CD4-positive, alpha-beta T cell (primary cell): ENCODE results near the gene IRF6. TPM values are rescaled to one million over a fixed set of nuclear protein-coding genes. Genes with fewer than 3 reads are reported as not detected.

Experiments
- ATAC-seq: fragments of 200-7000 bp; cut with Tn5 transposase; one replicate; pipeline ENCODE4 v1.10.0; 2022; ENCODE audit warnings: mild to moderate bottlenecking; ENCODE audit not compliant: poor library complexity
- CTCF ChIA-PET: fragments of 350-600 bp; sonication (Branson Sonifier 250); formaldehyde crosslinking; loops from one replicate; lab custom pipeline; 2021; ENCODE audit warnings: antibody characterized with exemption, inconsistent platforms; lab: Charles Lee
- POLR2A ChIA-PET: fragments of 350-600 bp; sonication (Branson Sonifier 250); formaldehyde crosslinking; loops from one replicate; lab custom pipeline; 2021; ENCODE audit warnings: antibody characterized with exemption, inconsistent platforms; lab: Charles Lee
- DNase-seq, 14 experiments: peaks; one replicate each; pipeline ENCODE4 v3.0.0-alpha.2; 2013 to 2020; ENCODE audit warnings: mixed read lengths in 2 of 14
- H3K27ac ChIP-seq, 2 donors: one replicate each; pipeline versions ENCODE4 v1.5.1 to v1.7.0; 2013; ENCODE audit warnings: low read length in 2 of 2, low read depth in 1 of 2, mild to moderate bottlenecking in 1 of 2
- H3K27me3 ChIP-seq, 2 experiments: 1 replicate in 1 of 2; 2 replicates in 1 of 2; pipeline versions ENCODE4 v1.6.1 to v1.7.0; 2013; ENCODE audit warnings: low read length in 2 of 2, control low read depth in 1 of 2, mild to moderate bottlenecking in 1 of 2, moderate library complexity in 1 of 2; ENCODE audit not compliant: insufficient read depth in 2 of 2, control insufficient read depth in 1 of 2
- H3K36me3 ChIP-seq: one replicate; pipeline ENCODE4 v1.6.1; 2013; ENCODE audit warnings: low read length, control low read depth; ENCODE audit not compliant: insufficient read depth
- H3K4me1 ChIP-seq: one replicate; pipeline ENCODE4 v1.6.1; 2013; ENCODE audit warnings: low read length, control low read depth; ENCODE audit not compliant: insufficient read depth
- H3K4me3 ChIP-seq: one replicate; pipeline ENCODE4 v1.5.1; 2013; ENCODE audit warnings: mild to moderate bottlenecking, low read length, moderate library complexity
- H3K9me3 ChIP-seq, 2 experiments: 1 replicate in 1 of 2; 2 replicates in 1 of 2; pipeline versions ENCODE4 v1.6.1 to v1.7.0; 2013; ENCODE audit warnings: low read length in 2 of 2, mild to moderate bottlenecking in 2 of 2, control low read depth in 1 of 2, moderate library complexity in 1 of 2; ENCODE audit not compliant: control insufficient read depth in 1 of 2, insufficient read depth in 1 of 2
- H3K27ac Mint-ChIP-seq: one replicate; pipeline ENCODE4 v1.8.0; 2020; ENCODE audit warnings: mixed read lengths
- H3K27me3 Mint-ChIP-seq: one replicate; pipeline ENCODE4 v1.8.0; 2021; ENCODE audit warnings: mixed read lengths
- H3K36me3 Mint-ChIP-seq: one replicate; pipeline ENCODE4 v1.8.0; 2021; ENCODE audit warnings: low read depth, mixed read lengths
- H3K4me1 Mint-ChIP-seq: one replicate; pipeline ENCODE4 v1.8.0; 2021; ENCODE audit warnings: low read depth, mixed read lengths
- H3K4me3 Mint-ChIP-seq: one replicate; pipeline ENCODE4 v1.8.0; 2020; ENCODE audit warnings: mild to moderate bottlenecking, mixed read lengths
- H3K9me3 Mint-ChIP-seq: one replicate; pipeline ENCODE4 v1.8.0; 2020; ENCODE audit warnings: mixed read lengths
- CTCF ChIP-seq: fragments of 200-600 bp; IDR thresholded peaks from one replicate; pipeline ENCODE4 v1.8.0; 2022; ENCODE audit warnings: antibody characterized with exemption, mild to moderate bottlenecking
- intact Hi-C, 2 experiments: fragments of 100-400 bp; cut with DNase I in 1 of 2; cut with micrococcal nuclease in 1 of 2; formaldehyde crosslinking; loops; one replicate each; pipeline versions ENCODE4 v1.15.1 to v1.9.0; 2023 to 2025; cut with DNase I, micrococcal nuclease
- total RNA-seq, 174 experiments: library from RNA in 2 of 174; stranded (reverse) in 2 of 174; gene quantifications; one replicate each; pipeline ENCODE4 v1.2.3 and lab custom pipeline; 2021 to 2026

The IRF6 gene
- total RNA-seq, 2 experiments from 2014 or later, result 0.74 to 1.7 TPM

- H3K27ac Mint-ChIP-seq, result no peak overlapping the region
- peaks cover 60% of the 10 kb centered on the region for H3K4me1 ChIP-seq
These were observed 31.4 kb downstream of the IRF6 start for GRCh38 chr1:209774592-209774991.

GRCh38 chr1:209772126-209772525 lies 33.8 kb downstream of the IRF6 start:
- intact Hi-C loops, result no loop called here
- Histone ChIP-seq H3K4me3 (peak overlapping the region; percentile 71), H3K9me3 (no peaks in the 10 kb centered on the region), H3K36me3 (peaks cover 60% of the 10 kb centered on the region), H3K4me1 (peaks cover 66% of the 10 kb centered on the region), H3K27me3 (no peaks in the 10 kb centered on the region), H3K27ac (peak overlapping the region; percentile 46 to 55)
- no peak overlapping the region for H3K4me3 Mint-ChIP-seq
- POLR2A ChIA-PET, result interaction anchor here (1.0 to 6.1 kb wide), 7 partner anchors 9 to 48 kb away, joined by 3 to 79 read pairs (median 5); partner anchors contain the start of genes C1orf74 and TRAF3IP3
- no peaks in the 10 kb centered on the region for H3K9me3 Mint-ChIP-seq
- ATAC-seq (no peak), DNase-seq (peak in 1 of 14 experiments; percentile 18)
- TF ChIP-seq CTCF, result no peak
- H3K36me3 Mint-ChIP-seq, result peaks cover 5% of the 10 kb centered on the region
- peaks cover 43% of the 10 kb centered on the region for H3K4me1 Mint-ChIP-seq
- CTCF ChIA-PET, result interaction anchor here (1.5 to 2.7 kb wide), 3 partner anchors 12 to 51 kb away, joined by 6 to 11 read pairs (median 8); partner anchors contain the start of gene C1orf74
- no peak overlapping the region for H3K27ac Mint-ChIP-seq
- no peaks in the 10 kb centered on the region for H3K27me3 Mint-ChIP-seq

More at GRCh38 chr1:209774592-209774991, 31.4 kb downstream of the IRF6 start:
- DNase-seq (no peak), ATAC-seq (no peak)
- Histone ChIP-seq H3K27ac (peak overlapping the region; percentile 29 to 43), H3K4me3 (no peak overlapping the region), H3K36me3 (peaks cover 77% of the 10 kb centered on the region), H3K27me3 (no peaks in the 10 kb centered on the region), H3K9me3 (no peaks in the 10 kb centered on the region)
- TF ChIP-seq CTCF, result no peak
- intact Hi-C loops, result no loop called here
- no peaks in the 10 kb centered on the region for H3K27me3 Mint-ChIP-seq
- ChIA-PET POLR2A (interaction anchor here (0.9 to 11.3 kb wide), 9 partner anchors 7 to 99 kb away, joined by 3 to 245 read pairs (median 7); partner anchors contain the start of genes C1orf74, G0S2 and TRAF3IP3), CTCF (interaction anchor here (1.5 to 2.7 kb wide), 3 partner anchors 10 to 53 kb away, joined by 4 to 11 read pairs (median 8); partner anchors contain the start of genes C1orf74 and UTP25)
- peak overlapping the region; percentile 4 for H3K4me3 Mint-ChIP-seq
- H3K9me3 Mint-ChIP-seq, result no peaks in the 10 kb centered on the region
- H3K36me3 Mint-ChIP-seq, result peaks cover 26% of the 10 kb centered on the region
- H3K4me1 Mint-ChIP-seq, result peaks cover 32% of the 10 kb centered on the region

GRCh38 chr1:209770636-209771415 lies 35.1 kb downstream of the IRF6 start:
- Mint-ChIP-seq H3K9me3 (no peaks in the 10 kb centered on the region), H3K4me1 (peaks cover 51% of the 10 kb centered on the region), H3K4me3 (no peak overlapping the region), H3K27me3 (no peaks in the 10 kb centered on the region), H3K27ac (no peak overlapping the region), H3K36me3 (peaks cover 16% of the 10 kb centered on the region)
- POLR2A ChIA-PET, result interaction anchor here (3.2 to 6.6 kb wide), 3 partner anchors 9 to 47 kb away, joined by 20 to 478 read pairs (median 245); partner anchors contain the start of genes C1orf74 and TRAF3IP3
- CTCF ChIA-PET, result interaction anchor here (9.3 kb wide), 1 partner anchor 23 kb away, joined by 80 read pairs; no protein-coding TSS in a partner anchor
- Histone ChIP-seq H3K27ac (no peak overlapping the region), H3K4me3 (peak overlapping the region; percentile 71), H3K36me3 (peaks cover 60% of the 10 kb centered on the region), H3K27me3 (no peaks in the 10 kb centered on the region), H3K4me1 (peaks cover 75% of the 10 kb centered on the region), H3K9me3 (no peaks in the 10 kb centered on the region)
- DNase-seq (no peak), ATAC-seq (no peak)
- TF ChIP-seq CTCF, result no peak
- intact Hi-C loops, result loop anchor here in 1 of 2 experiments (1.0 kb wide), 1 partner anchor 12 kb away; no protein-coding TSS in a partner anchor
